Naive thymus-derived CD4-positive, alpha-beta T cell (primary cell): Measurements from ENCODE around the gene SDHB. TPM values are rescaled to one million over a fixed set of nuclear protein-coding genes. Genes with fewer than 3 reads are reported as not detected.

Source experiments
- polyA plus RNA-seq, 2 donors: library from polyadenylated mRNA; unstranded; fragments of 300-500 nt; fragmentation: Illumina TruSeq; gene quantifications; one replicate each; pipeline ENCODE4 v1.2.3, GENCODE V29; 2021
- total RNA-seq, 6 experiments: library from RNA in 5 of 6; stranded (reverse) in 5 of 6; gene quantifications; 1 replicate in 5 of 6; 2 replicates in 1 of 6; pipeline ENCODE4 v1.2.3 and lab custom pipeline; 2021 to 2026

Gene SDHB
- total and polyA plus RNA-seq, 7 experiments from 2014 or later = 53.3 to 147 (median 63.9) TPM

Other genes with a start within 250 kb of the SDHB start
- 1,000 to 10,000 TPM; 2,341 to 4,458 (median 3,337) TPM for gene RNU1-2, start 158.1 kb downstream of the SDHB start, total RNA-seq
- gene RNU1-2, start 158.1 kb downstream of the SDHB start, polyA plus RNA-seq = not detected
- 10 to 100 TPM; 33.8 to 84.8 (median 62.7) TPM for gene CROCC, start 132.1 kb downstream of the SDHB start, total RNA-seq
- 1 to 10 TPM; 1.4 to 6.8 TPM for gene CROCC, start 132.1 kb downstream of the SDHB start, polyA plus RNA-seq
- not detected for gene MFAP2, start 73.4 kb downstream of the SDHB start, total RNA-seq
- gene MFAP2, start 73.4 kb downstream of the SDHB start, polyA plus RNA-seq = under 1 TPM in 1 of 2 donors, not detected in 1; 0.76 TPM
- gene ATP13A2, start 42.1 kb downstream of the SDHB start, total RNA-seq = 10 to 100 TPM; 32.9 to 57.4 (median 42.1) TPM
- 10 to 100 TPM; 25.6 to 59.1 TPM for gene ATP13A2, start 42.1 kb downstream of the SDHB start, polyA plus RNA-seq
- gene PADI2, start 65.4 kb upstream of the SDHB start, total RNA-seq = 10 to 100 TPM in 1 of 5 experiments, 1 to 10 TPM in 1, under 1 TPM in 3; 0.08 to 11.2 (median 0.12) TPM
- not detected for gene PADI2, start 65.4 kb upstream of the SDHB start, polyA plus RNA-seq
- not detected for gene PADI1, start 151.1 kb upstream of the SDHB start, total RNA-seq
- gene PADI1, start 151.1 kb upstream of the SDHB start, polyA plus RNA-seq = not detected
- gene PADI3, start 195.1 kb upstream of the SDHB start, total RNA-seq = not detected
- gene PADI3, start 195.1 kb upstream of the SDHB start, polyA plus RNA-seq = not detected